HCEC 1CT (cell line): ENCODE measurements around the gene PLA2G15.

ENCODE experiments used
- DNase-seq: peaks from one replicate; pipeline ENCODE4 v3.0.0-alpha.2; 2017

PLA2G15 gene

DNA sequence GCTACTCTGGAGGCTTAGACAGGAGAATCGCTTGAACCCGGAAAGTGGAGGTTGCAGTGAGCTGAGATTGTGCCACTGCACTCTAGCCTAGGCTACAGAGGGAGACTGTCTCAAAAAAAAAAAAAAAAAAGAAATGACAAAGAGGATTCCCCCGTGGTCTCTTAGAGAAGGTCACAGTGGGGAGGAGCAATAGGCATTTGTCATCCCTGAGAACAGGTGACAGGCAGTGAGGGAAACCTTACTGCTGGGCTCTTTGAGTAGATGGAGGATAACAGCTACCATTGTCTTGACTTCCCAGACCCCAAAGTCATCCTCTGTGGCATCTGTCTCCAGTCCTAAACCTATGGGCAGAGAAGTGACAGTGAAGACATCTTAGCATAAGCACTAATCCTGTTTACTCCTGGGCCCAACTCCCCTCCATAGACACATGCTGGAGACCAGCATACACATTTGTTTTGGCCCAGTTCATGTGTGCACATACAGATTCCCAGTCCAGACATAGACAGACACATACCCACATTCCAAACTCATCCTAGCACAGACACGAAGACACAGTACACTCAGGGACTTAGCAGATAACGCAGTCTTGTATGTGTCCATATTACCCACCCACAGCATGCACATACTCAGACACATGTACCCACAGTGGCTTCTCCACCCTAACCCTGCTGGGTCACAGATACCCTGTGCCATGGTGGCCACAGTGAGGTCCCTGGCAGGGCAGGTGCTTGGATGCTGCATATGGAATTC, 11.9 kb upstream of the PLA2G15 start:
- DNase-seq, result no peak

DNA sequence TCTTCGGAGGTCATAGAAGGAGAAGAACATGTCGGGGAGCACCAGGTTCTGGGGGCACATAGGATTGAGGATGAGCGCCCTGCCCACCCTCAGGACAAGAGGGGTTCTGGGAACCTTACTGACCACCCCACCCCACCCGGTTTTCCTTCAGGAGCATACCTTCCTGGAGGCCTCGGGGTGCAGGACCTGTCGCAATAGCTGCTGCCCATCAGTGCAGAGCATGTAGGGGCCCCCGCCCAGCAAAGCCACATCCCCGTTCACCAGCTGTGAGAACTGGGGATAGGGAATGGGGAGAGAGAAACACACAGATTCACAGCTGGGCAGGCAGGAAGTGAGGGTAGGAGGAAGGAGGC, 11.4 kb upstream of the PLA2G15 start:
- no peak for DNase-seq

DNA sequence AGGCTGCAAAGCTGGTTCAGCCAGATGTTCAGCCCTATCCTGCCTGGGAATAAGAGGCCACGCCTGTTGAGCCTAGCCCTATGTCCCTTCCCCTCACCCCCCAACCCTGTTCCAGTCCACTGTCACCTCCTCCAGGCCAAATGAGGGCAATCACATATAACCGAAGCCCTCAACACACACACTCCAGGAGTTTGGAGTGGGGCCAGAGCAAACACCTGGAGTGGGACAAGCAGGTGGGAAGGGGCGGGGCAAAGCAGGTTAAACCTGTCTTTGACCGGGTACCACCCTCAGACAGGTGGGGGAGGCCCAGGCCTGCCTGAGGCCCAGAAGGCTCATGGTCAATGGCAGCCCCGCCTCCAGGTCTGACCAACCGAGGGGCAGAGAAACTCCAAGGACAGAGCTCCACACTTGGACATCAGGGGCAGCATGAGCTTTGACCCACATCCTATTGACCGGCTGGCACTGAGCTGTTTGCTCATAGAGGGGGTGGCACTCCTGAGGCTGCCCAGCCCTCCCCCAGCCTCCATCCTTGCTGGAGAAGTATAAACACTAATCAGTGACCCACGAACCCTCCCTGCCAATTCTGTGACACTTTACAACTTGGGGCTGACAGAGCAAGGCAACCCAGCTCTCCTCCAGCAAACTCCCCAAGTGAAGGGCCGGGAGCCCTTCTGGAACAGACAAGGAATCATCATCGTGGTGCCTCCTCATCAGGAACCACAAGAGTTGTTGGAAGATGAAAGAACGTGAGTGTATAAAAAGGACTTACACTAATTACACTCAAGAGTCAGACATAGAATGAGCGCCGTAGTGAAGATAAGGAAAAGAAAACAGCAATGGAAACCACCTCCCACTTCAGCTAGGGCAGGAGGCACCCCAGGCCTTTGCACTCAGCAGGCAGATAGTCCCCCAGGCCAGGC, 10.7 kb upstream of the PLA2G15 start:
- peak; percentile 31 for DNase-seq

DNA sequence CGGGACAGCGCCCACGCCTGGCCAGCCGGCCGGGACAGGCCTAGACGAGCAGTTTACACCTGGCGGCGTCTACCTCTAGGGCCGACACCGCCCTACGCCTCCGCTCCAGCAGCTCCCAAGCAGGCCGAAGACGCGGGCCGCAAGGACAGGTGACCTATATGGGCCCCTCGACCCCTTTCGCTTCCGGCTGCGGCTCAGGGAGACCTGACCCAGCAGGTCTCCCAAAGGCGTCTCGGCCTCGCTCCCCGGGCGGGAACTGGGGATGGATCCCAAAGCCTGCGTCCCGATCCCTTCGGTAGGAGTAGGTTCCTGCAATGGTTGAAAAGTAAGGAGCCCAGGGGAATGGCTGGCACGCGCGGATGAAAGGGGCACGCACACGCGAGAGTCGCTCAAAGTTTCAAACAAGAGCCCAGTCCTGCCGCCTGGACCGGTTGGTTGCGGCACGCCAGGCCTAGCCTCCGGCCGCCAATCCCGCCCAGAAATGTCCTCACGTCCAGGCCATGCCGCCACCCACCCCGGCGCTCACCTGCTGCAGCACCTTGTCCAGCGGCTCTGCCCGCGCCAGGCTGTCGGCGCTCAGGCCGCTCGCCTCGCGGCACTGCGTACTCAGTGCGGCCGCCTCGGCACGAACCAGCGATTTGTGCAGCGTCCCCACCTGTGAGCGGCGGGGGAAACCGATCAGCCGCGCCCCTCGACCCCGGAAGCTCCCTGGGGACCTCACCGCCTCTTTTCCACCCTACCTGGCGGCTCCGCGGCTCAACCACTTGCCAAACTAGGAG, 9.9 kb upstream of the PLA2G15 start:
- no peak for DNase-seq

DNA sequence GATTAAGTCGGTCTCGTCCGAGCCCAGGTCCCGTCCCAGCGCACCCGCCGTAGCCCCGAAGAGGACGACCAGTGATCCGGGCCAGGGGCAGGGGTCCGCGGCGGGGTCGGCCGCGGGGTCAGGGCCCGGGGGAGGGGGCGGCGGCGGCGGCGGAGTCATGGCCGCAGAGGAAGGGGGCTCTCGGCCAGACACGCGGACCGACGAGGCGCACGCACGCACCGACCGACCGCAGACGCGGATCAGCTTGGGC, 9.4 kb upstream of the PLA2G15 start, which contains the start of gene ESRP2:
Gene ESRP2, minus strand, starts transcription at position 241 of the 250 bp plus-strand sequence. Its CDS starts 82 bp downstream, at position 159.
- DNase-seq, result no peak

DNA sequence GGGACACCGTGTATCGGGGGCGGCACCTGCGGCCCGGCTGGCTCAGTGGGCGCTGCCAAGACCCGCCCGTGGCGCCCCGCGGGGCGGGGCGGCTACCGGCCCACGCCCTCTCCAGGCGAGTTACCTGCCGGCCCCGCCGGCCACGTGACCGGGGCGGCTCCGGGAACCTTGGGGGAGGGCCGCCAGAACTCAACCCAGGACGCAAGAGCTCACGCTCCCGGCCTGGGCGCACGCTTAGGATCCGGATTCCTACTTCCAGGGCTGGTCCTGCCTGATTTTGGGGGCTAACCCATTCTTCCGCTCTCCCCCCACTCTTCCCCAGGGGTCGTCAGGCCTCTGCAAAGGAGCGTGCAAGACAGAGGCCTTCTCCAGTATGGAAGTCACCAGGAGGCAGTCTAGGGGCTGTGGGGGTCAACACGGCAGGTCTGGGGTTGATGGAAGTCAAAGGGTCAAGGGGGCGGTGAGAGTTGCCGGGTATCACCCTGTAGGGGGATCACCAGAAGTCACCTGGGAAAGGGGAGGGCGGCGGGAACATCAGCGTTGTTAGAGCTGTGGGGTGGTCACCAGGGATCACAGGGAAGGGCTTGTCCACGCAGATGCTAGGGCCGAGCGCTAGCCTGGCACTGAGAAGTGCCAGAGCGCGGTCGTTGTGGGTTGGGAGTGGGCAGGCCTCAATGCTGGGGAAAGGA, 8.9 kb upstream of the PLA2G15 start:
- DNase-seq, result no peak

DNA sequence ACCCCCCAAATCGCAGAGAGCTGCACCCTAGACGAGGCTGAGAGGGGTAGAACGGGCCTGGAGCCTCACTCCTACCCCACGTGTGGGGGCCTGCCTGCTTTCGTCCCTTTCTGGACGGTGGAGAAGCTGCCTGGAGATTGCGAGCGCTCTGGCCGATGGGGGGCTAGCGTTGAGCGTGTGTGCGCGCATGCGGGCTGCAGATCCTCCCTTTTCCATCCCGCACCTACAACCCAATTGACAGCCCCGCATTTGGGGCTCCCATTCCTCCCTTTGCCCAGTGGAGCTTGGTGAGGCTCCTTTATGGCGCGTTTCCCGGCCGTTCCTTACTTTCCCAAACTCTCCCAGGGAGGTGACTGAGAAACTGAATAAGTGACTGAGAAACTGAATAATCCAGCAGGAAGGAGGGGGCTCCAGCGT, 8.3 kb upstream of the PLA2G15 start:
- DNase-seq, result no peak

DNA sequence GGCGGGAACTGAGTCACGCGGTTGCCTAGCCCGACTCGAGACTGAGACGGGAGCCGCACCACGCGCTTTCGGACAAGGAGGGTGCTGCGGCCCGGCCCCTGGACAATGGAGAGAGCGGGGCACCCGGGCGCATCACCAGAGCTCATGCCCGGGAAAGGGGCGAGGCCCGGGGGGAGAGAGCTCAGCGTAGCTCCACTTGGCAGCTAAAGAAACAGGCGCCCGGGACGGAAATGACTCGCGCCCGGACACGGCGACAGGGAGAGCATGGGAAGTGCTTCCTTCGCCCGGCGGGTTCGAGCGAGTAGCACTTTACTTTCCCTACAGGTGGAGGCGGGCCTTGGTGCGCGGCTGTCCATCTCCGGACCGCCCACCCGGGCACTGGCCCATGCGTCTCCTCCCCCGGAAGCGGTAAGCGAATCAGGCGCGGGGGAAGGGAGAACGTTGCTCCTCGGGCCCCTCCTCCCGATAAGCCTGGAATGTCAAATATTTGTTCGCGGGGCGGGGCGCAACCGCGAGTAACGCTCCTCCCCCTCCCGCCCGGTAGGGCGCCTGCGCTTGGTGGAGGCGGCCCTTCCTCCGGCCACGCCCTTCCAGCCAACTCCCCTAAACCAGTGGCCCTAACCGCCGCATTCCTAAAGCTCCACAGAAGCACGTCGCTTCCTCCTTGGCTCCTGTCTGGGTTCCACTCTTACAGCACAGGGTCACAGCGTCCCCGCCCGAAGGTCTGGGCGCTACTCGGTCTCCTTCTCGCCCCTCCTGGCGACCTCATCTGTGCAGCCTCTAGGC, 7.7 kb upstream of the PLA2G15 start:
- DNase-seq, result peak; percentile 98

DNA sequence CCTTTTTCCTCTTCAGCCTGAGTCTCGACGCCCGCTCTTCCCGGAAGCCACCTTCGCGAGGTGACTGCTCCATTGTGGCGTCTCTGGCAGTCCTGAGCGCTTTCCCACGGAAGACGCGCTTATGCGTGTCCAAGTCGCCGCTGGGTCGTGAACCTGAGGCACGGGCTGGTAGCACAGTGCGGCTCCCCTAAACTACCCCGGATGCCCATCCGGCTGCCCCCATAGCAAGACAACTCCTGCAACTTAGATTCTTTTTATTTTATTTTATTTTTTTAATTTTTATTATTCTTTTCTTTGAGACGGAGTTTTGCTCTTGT, 7.2 kb upstream of the PLA2G15 start:
- no peak for DNase-seq

DNA sequence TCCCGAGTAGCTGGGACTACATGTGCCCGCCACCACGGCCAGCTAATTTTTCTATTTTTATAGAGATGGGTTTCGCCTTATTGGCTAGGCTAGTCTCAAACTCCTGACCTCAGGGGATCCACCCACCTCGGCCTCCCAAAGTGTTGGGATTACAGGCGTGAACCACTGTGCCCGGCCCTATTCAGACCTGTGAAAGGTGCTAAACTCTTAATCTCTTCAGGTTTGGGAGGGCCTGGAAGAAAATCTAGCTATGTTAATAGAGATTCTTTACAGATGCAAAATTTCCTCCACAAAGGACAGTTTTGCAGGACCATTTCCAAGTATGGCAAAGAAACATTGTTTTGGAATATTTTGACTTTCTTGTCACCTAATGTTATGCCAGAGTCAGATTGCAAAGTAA, 3.1 kb upstream of the PLA2G15 start:
- DNase-seq, result no peak

DNA sequence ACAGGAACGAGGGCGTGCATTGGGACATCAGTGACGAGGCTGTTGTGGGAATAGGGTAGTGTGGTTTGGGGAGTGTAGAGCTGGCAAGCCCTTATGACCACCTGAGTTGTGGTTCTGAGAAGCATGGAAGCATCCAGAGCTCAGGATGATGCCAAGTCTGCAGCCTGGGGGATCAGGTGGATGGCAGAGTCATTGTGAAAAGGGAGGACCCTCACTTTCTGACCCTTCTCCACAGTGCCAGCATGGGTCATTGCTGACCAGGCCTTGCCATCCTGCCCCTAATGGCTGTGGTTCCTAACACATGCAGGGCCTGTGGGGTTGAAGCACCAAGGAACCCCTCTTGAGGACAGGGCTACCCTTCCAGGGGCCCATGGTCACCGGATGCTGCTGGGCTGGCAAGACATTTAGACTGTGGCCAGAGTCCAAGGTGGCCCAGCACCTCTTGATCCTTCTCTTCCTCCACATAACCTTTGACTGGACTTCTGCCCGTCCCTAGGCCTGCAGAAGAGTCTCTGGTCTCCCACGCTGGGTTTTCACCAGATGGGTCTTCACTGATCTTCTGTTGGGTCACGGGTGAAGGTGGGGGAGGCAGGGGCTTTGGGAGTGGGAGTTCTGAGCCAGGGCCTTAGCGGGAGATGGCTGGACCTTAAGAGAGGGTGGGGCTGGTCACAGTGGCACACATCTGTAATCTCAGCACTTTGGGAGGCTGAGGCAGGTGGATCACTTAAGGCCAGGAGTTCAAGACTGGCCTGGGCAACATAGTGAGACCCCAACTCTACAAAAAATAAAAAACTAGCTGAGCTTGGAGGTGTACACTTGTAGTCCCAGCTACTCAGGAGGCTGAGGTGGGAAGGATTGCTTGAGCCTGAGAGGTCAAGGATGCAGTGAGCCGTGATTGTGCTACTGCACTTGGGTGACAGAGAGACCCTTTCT, 2.0 kb upstream of the PLA2G15 start:
- no peak for DNase-seq

DNA sequence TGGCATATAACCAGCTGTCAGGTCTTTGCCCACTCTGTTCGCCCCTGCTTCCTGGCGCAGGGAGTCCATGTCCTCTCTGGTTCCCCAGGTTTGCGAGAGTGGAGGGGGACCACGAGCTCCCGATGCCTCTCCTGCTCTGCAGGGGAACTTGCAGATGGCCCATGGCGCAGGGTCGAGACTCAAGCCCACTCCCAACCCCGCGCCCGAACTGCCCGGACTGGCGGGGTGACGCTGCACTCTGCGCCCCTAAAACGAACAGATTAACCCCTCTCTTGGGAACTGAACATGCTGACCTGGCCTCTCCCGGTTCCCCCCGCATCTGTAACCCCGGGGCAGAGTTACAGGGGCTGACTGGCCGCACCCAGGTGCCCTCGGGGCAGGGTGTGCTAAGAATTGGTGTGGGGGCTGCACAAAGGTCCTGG, 681 bp upstream of the PLA2G15 start:
- no peak for DNase-seq

DNA sequence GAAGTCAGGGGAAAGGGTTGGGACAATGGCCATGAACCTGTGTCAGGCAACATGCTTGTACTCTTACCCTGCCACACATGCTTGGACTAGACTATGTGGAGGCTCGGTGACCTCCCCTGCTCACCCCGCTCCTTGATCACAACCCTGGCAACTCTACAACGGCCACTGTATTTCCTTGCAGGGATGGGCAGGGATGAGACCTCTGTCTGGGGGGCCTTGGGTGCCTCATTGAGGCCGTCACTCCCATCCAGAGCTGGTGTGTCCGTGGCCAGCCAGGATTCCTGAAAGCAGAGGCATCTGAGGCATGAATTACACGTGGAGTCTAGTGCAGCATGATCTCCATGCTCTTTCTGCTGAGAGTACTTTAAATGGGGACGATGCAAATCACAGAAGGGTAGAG, 948 bp downstream of the PLA2G15 start:
- no peak for DNase-seq

DNA sequence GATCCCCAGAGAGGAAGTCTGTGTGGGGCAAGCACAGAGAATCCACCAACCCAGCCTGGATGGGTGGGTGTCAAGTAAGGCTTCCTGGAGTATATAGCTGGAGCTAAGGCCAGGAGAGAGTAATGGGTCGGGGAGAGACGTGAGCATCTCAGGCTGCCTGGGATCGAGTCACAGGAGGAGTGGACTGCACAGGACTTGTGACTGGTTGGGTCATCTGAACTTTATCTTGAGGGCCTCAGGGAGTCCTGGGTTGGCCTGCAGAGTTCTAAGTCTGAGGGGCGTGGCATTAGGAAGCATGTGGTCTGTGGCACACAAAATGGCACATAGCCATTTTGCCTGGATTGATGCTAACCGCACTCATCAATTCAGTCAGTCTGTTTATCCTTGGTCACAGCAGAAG, 1.5 kb downstream of the PLA2G15 start:
- no peak for DNase-seq

DNA sequence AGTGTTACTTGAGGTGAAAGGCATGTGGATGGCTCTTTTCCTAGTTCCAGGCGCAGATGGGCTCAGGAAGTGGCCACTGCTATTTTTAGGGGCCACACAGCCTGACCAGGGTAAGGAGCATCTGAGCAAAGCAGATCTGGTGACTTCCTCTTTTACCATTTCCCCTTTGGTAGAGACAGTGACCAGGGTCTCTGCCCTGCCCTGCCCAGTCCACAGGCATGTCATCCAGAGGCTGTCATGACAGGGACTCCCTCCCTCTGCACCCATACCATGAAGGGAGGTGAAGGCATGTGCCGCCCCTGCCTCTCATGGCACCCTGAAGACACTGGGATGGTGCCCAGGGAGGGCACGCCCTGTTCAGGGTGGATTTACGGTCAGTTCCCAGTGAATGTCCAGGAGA, 2.2 kb downstream of the PLA2G15 start:
- no peak for DNase-seq

DNA sequence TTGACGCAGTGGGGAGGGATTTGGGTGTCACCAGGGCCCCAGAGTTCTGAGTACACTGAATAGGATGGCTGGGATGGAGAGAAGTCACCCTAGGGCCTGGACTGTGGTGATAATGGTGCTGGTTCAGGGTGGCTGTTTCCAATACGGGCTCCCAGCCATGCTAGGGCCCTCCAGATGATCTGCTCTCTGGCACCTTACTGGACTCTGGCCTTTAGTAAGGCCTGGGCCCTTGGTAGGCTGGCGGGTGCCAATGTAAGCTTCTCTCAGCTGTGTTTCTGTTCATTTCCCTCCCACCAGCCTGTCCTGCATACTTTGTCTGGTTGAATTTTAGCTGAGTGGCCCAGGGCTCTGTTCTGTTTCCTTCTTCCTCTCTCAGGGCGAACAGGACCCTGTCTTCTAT, 2.8 kb downstream of the PLA2G15 start:
- no peak for DNase-seq

DNA sequence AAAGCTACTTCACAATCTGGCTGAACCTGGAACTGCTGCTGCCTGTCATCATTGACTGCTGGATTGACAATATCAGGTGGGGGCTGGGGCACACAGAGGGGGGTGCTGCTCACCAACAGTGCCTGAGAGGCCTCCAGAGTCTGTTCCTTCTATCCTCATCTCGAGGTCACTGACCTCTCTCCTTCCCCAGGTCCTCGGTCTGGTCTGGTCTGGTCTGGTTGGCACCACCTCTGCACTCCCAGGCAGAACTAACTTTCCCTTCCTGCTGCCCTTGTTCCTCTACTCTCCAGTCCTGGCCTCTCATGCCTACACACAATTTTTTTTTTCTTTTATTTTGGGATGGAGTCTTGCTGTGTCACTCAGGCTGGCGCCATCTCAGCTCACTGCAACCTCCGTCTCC, 4.2 kb downstream of the PLA2G15 start:
- no peak for DNase-seq

DNA sequence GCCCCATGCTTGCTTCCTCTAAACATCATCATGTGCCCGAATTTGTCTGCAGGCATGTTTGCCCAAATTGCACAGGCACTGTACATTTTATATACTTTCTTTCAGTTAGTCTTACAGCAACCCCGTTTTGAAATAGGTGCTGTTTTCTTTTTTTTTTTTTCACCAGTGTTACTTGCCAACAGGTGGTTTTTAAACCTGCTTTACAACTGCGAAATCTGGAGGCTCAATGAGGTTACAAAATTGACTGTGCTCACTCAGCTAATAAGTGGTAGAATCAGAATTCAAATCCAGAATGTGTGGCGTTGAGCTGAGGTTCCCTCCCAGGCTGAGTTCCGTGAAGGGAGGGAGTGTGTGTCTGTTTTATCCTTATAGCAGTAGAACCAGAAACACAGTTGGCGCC, 5.8 kb downstream of the PLA2G15 start:
- no peak for DNase-seq

DNA sequence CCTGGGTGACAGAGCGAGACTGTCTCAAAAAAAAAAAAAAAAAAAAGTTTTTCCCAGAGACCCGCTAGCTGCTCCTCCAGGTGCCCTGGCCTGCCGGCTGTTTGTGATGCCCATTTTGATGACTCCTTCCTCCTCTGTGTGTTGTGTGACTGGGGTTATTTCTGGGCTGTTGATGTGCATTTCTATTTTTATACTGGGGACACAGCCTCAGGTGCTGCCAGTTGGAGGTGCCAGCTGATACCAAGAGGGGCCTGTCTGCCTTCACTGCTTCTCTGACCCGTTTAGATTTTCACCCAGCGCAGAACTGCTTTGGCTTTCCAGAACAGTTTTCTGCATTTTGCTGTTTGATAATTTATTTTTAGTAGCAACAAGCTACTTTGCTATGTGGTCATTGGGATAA, 6.7 kb downstream of the PLA2G15 start:
- no peak for DNase-seq

DNA sequence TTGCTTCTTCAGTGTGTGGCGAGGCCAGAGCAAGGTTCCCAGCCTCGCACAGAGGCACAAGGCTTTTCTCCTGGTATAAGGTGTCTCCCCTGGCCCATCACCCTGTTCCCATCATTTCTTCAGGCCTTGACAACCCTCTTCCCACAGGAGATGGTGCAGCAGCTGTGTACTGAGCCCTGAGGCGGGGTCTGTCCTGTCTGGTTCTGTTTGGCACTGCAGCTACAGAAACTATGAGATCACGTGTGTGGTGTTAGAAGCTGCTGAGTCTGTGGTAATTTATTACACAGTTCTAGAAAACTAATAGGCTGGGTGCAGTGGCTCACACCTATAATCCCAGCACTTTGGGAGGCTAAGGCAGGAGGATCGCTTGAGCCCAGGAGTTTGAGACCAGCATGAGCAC, 7.2 kb downstream of the PLA2G15 start:
- DNase-seq, result no peak

DNA sequence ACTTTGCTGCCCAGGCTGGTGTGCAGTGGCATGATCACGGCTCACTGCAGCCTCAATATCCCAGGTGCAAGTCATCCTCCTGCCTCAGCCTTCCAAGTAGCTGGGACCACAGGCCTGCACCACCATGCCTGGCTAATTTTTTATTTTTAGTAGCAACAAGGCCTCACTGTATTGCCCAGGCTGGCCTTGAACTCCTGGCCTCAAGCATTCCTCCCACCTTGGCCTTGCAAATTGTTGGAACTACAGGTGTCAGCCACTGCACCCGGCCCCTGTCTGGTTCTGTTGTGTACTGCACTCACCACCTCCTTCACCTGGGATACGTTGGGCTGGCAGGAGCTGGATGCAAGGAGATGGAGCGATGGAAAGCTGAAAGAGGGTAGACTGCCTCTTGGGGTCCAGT, 8.5 kb downstream of the PLA2G15 start:
- no peak for DNase-seq
